NCI-H2081 (cell line): ENCODE measurements around the gene PIM3.

Experiments used
- DNase-seq, 2 experiments: peaks; one replicate each; lab custom pipeline; 2025; lab: John Stamatoyannopoulos, UW

PIM3 gene

GRCh38 chr22:49943771-49944398 lies 16.7 kb upstream of the PIM3 start:
- DNase-seq: no peak

GRCh38 chr22:49944399-49944891 lies 16.1 kb upstream of the PIM3 start:
- no peak for DNase-seq

- DNase-seq: peak in 1 of 2 experiments; percentile 19
Measured at GRCh38 chr22:49945042-49945794, 15.4 kb upstream of the PIM3 start.

- DNase-seq: peak; percentile 15 to 25
Measured at GRCh38 chr22:49946612-49947295, 13.8 kb upstream of the PIM3 start.

DNA sequence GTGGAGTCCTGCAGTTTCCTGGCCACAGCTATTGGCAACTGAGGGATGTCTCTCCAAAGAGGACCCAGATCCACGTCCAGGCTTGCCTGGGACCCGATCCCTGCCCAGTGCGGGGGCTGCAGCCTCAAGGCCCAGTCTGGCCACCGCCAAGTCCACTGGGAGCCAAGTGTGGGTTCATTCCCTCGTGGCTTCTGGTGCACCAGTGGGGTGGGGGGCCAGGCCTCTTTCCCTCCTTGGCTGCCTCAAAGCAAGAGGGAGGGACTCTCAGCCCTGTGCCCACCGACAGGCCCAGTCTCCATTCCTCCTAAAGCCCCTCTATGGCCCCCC lies 13.3 kb upstream of the PIM3 start:
- DNase-seq: no peak

DNA sequence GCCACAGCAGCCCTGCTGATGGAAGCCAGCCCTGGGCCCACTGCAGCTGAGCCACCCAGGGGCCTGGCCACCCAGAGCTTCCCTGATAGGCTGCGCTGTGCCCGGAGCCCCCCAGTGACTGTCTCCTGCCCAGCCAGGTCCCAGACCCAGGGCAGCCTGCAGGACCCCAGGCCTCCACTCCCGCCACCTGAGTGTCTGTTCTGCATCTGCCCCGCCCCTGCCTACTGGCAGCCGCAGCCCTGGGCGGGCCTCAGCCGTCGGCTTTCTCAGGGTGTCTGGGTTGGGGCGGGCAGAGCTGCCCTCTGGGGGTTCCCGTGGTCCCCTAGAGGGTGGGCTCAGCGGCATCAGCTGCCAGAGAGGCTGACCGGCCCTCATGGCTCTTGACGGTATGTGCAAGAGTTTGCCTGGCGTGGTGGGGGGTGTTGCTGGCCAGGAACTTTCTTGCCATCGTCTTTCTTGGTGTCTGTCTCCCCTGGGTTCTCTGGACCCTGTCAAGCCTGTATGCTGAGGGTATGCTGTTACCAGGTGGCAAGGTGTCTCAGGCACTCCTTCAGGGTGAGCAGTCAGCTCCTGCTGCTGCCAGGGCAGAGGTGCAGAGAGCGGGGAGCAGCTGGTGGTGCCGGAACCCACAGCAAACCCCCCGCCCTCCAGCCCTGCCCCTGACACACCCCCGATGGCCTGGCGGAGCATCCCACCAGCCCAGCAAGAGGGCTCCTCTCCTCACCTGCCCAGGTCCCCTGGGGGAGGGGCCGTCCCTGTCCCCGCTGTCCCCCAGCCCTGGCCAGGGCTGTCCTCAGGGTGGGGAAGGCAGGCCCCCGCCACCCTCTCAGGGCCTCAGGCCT lies 12.2 kb upstream of the PIM3 start:
- DNase-seq: no peak

DNA sequence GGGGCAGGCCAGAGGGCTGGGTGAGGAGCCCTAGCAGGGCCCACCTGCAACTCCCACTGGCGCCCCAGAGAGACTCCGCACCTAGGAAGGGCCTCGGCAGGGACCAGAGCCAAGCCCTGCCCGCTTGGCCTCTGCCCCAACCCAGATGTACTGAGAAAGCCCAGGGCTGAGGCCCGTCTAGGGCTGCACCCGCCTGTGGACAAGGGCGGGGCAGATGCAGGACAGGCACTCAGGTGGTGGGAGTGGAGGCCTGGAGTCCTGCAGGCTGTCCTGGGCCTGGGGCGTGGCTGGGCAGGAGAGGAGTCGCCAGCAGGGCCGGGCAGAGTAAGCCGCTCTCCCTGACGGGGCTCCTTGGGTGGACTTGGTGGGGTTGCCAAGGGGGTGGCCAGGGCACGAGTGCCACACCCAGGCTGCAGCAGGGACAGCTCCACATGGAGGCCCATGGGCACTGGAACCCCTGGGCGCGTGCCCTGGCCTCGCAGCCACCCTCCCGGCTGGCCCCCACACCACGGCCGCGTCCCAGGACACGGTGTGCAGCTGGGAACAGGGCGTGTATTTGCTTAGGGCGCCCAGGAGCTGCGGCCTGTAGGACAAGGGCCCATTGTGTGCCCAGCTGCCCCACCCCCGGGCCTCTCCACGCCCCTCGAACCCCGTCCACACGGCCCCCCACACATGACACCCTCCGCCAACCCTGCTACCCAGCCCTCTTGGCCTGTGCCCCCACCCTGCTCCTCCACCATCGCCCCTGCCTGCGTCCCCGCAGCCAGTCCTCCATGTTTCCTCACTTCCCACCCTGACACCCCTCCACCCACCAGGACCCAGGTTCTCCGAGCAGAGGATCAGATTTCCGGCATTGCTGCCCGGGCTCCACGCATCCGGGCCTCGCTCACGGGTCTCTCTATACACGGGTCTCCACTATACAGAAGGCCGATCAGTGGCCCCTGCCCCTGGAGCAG lies 11.3 kb upstream of the PIM3 start:
- no peak for DNase-seq

- DNase-seq: no peak
Measured at GRCh38 chr22:49949914-49950292, 10.7 kb upstream of the PIM3 start.

DNA sequence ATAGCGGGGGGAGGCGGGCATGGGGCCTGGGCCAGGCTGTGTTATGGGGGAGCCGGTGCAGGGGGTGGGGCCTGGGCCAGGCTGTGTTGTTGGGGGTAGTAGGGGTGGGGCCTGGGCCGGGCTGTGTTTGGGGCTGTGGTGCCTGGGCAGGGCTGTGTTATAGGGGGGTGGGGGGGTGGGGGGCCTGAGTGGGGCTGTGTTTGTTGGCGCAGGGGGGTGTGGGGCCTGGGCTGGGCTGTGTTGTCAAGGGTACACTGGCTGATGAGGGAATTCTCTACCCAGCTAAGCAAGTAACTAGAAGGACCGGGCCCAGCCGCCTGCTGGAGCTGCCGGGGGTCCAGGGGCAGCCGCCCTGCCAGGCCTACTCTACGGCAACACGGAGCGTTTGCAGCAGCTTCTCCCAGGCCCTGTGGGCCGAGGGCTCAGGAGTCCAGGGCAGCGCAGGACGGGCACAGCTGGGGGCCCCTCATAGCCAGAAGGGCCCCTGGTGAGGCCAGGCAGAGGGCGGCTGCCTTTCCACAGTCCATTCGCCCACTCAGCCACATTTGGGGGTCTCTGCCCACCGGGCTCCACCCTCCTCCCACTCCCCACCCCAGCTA lies 10.1 kb upstream of the PIM3 start:
- DNase-seq: no peak

GRCh38 chr22:49951000-49951677 lies 9.4 kb upstream of the PIM3 start:
- peak; percentile 20 to 55 for DNase-seq

DNA sequence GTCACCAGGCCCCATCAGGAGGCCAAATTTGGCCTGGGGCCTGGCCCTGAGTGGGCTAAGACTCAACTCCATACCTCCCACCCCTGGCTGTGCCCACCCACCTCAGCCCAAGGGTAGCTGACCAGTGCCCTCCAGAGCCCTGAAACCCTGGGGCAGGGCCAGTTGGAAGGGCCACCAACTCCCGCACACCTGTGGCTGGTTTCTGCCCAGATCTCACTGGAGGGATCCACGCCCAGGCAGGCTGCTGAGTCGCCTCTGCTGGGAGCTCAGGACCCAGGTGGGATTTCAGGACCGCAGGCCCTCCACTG lies 8.9 kb upstream of the PIM3 start:
- no peak for DNase-seq

- no peak for DNase-seq
Measured at GRCh38 chr22:49951986-49952896, 8.3 kb upstream of the PIM3 start.

- DNase-seq: no peak
Measured at GRCh38 chr22:49953027-49953679, 7.4 kb upstream of the PIM3 start.

DNA sequence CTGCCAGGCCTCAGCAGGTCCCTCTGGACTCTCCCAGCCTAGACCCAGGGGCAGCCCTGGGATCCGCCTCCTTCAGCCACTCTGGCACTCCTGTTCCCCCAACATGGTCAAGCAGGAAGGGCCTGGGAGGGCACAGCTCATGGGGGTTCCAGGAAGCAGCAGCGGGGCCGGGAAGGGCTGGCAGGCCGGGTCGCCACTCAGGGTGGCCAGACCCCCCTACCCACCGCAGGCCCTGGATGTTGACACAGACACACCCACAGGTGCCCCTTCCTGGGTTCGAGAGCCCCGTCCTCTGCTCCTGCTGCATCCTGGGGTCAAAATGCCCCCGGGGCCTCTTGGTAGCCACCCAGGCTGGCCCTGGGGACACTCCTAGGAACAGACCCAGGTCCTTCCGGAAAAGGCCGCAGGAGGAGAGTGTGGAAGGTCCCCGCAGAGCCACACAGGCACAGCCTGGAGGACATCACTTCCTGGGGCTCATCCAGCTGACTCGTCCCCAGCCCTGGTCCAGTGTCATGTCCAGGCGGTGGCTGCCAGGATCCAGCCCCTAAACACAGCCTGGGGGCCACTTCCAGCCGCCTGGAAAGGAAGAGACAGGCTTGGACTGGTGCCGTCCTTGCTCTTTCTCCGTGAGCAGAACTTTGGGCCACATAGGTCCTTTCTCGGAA lies 6.8 kb upstream of the PIM3 start:
- no peak for DNase-seq

- DNase-seq: no peak
Measured at GRCh38 chr22:49954354-49954753, 6.2 kb upstream of the PIM3 start.

DNA sequence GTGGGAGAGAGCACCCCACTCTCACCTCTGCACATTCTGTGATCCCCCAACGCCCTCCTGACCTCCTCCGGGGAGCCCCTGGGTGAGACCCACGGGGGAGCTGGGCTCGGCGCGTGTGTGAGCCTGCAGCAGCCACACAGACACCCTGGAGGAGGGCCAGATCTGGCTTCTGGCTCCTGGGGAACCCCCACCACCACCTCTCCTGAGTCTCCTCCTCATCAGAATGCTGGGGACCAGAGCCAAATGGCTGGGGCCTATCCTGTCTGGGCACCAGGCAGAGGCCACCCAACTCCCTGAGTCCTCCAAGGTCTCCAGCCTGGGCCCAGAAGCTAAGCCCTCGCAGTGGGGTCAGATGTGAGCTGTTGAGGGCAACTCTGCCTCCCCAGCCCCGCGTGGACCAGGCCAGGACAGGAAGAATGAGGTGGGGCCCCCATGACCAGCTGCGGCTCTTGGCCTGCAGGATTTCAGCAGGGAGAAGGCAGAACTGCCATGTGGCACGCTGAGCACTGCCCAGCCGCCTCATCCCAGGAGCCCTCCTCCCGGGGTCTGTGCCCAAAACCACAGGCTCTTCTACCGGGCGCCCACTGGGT lies 5.5 kb upstream of the PIM3 start:
- DNase-seq: no peak

DNA sequence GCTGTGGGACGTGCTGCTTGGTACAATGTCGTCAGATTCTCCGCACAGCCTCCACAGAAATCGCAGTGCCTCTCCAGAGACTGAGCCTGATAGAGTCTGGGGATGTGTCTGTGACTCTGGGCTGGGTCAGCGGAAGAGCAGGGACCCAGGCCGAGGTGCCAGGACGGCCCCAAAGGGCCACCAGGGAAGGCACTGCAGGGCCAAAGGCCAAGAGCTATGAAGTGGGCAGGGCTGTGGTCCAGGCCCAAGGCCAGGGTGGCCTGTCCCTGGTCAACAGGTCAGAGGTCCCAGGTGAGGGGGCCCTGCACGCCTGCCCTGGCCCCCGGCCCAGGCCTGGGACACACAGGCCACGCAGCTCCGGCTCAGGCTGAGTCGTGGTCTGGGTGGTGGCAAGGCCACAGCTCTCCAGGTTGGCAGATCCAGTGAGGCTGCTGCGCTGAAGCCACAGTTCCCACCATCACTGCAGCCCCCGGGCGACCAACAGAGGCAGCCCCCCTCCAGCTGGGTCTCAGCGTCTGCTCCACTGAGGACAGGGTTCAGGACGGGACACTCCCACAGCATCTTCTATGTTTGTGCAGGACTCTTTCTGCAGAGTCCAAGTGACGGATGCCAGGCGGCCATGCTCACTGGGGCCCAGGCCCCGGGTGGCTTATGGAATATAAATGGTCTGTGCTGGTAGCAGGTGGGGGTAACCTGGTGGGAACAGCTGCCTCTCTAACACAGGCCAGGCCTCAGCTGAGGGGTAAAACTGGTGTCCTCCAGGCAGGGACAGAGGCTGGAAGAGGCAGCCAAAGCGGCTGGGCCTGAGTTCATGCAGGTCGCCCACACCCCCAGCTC lies 4.8 kb upstream of the PIM3 start:
- DNase-seq: no peak
